Osteoblast (primary cell): ENCODE measurements around the gene MLPH. TPM values are rescaled to one million over a fixed set of nuclear protein-coding genes. Genes with fewer than 3 reads are reported as not detected.
"Not testable (repeated sequence)": the region's sequence is repeated elsewhere in the genome, so short reads cannot be mapped to it uniquely, and the experiment has no call there.

Source experiments
- DNase-seq: peaks from one replicate; pipeline ENCODE4 v3.0.0; 2011; ENCODE audit warnings: low spot score, mixed read lengths; ENCODE audit not compliant: insufficient read length; ENCODE audit errors: missing footprints
- H2AFZ ChIP-seq: 2 replicates; pipeline ENCODE4 v1.6.0; 2011; ENCODE audit warnings: mild to moderate bottlenecking, low read length
- H3K27ac ChIP-seq: 2 replicates; pipeline ENCODE4 v1.5.1; 2011; ENCODE audit warnings: mild to moderate bottlenecking, low read depth, low read length, moderate library complexity
- H3K27me3 ChIP-seq: 2 replicates; pipeline ENCODE4 v1.6.0; 2012; ENCODE audit warnings: mild to moderate bottlenecking, control low read depth, inconsistent platforms, low read length, moderate library complexity; ENCODE audit not compliant: insufficient read depth
- H3K36me3 ChIP-seq: 2 replicates; pipeline ENCODE4 v1.5.1; 2011; ENCODE audit warnings: mild to moderate bottlenecking, low read length, control low read depth, moderate library complexity; ENCODE audit not compliant: insufficient read depth
- H3K4me1 ChIP-seq: 2 replicates; pipeline ENCODE4 v1.5.1; 2011; ENCODE audit warnings: mild to moderate bottlenecking, low read length, control low read depth, moderate library complexity; ENCODE audit not compliant: insufficient read depth
- H3K4me2 ChIP-seq: 2 replicates; pipeline ENCODE4 v1.6.0; 2011; ENCODE audit warnings: mild to moderate bottlenecking, low read length; ENCODE audit not compliant: insufficient read depth
- H3K4me3 ChIP-seq: fragments of 200-600 bp; sonication (generic); 3 replicates; pipeline ENCODE4 v1.5.1; 2012; ENCODE audit warnings: mild to moderate bottlenecking, low read length, inconsistent platforms; ENCODE audit not compliant: insufficient read depth
- H3K79me2 ChIP-seq: 2 replicates; pipeline ENCODE4 v1.6.0; 2012; ENCODE audit warnings: mild to moderate bottlenecking, low read length, control low read depth, inconsistent platforms; ENCODE audit not compliant: insufficient read depth
- H3K9me3 ChIP-seq: 2 replicates; pipeline ENCODE4 v1.5.1; 2011; ENCODE audit warnings: low read depth, low read length, control low read depth
- H4K20me1 ChIP-seq: 2 replicates; pipeline ENCODE4 v1.6.0; 2012; ENCODE audit warnings: mild to moderate bottlenecking, low read length, control low read depth; ENCODE audit not compliant: insufficient read depth
- CTCF ChIP-seq: IDR thresholded peaks from 2 replicates; pipeline ENCODE4 v1.5.1; 2011; ENCODE audit warnings: mild to moderate bottlenecking, low read depth, low read length, moderate library complexity; ENCODE audit errors: extremely low read depth
- total RNA-seq: library from RNA; depleted of rRNA; stranded (reverse); fragments of >200 nt; gene quantifications from 2 replicates; pipeline ENCODE4 v1.2.3, GENCODE V29; 2012

Gene MLPH
- total RNA-seq, 1 donor = 25.7 TPM

DNA sequence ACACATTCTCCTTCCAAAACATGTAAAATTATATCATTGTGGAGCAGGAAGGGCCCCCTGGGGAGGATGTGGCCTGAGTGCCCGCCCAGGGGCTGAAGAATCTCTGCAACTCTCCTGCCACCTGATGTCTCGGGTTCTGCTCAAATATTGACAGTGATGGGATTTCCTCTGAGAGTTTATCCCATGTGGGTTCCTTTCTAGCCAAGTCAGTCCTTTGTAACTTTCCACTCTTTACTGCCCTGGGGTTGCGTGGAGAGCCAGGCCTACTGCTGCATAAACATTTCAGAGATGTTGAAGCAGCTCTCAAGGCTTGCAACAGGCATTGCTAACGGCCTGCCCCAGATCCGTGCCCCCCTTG is 107.4 kb downstream of the MLPH start:
- no peaks in the 10 kb centered on the region for H3K9me3 ChIP-seq
- no peaks in the 10 kb centered on the region for H3K27me3 ChIP-seq
- no peak for TF ChIP-seq CTCF
- no peaks in the 10 kb centered on the region for H3K36me3 ChIP-seq
- no peak for DNase-seq
- H3K4me2 ChIP-seq = no peak overlapping the region
- H2AFZ ChIP-seq = no peak overlapping the region
- H3K27ac ChIP-seq = no peak overlapping the region
- H3K4me3 ChIP-seq = no peak overlapping the region
- no peaks in the 10 kb centered on the region for H4K20me1 ChIP-seq
- H3K79me2 ChIP-seq = no peaks in the 10 kb centered on the region
- H3K4me1 ChIP-seq = peaks cover 12% of the 10 kb centered on the region

GRCh38 chr2:237595829-237596519 is 108.9 kb downstream of the MLPH start:
- not testable (repeated sequence) for H3K4me2 ChIP-seq, H3K9me3 ChIP-seq, H3K36me3 ChIP-seq, H3K27ac ChIP-seq, H3K79me2 ChIP-seq, DNase-seq, H4K20me1 ChIP-seq, H3K4me3 ChIP-seq, H2AFZ ChIP-seq, H3K27me3 ChIP-seq
- peaks cover 10% of the 10 kb centered on the region for H3K4me1 ChIP-seq

DNA sequence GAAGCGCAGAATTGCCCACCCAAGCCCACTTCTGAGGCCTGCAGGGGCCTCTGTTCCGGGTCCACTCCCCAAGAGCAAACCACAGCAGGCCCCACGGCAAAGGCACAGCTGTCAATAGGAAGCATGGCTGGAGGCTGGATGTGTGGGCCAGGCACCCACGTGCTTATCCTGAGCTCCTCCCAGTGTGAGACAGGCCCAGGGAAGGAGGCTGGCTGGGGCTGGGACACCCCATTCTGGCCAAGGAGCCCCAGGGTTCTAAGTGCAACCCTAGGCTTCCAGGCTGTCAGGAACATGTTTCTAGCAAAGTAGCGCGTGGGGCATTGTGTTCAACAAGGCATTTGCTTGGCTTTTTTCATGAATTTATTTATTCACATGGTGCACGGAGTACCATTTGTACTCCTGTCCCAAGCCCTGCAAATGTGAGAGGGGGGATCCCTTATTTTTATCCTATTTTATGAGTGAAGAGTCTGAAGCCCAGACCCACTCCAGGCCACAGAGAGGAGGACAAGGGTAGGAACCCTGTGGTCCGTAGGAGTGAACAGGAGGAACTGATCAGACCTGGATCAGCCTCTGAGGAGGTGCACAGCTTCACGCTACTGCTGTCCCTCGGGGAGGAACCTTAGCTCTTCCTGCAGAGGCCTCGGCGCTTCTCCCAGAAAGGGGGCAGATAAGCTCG is 109.6 kb downstream of the MLPH start:
- TF ChIP-seq CTCF = no peak
- H3K27me3 ChIP-seq = no peaks in the 10 kb centered on the region

GRCh38 chr2:237597196-237598145 is 110.4 kb downstream of the MLPH start:
- Histone ChIP-seq H3K27me3 (no peaks in the 10 kb centered on the region), H3K27ac (no peak overlapping the region), H4K20me1 (no peaks in the 10 kb centered on the region), H3K9me3 (no peaks in the 10 kb centered on the region), H3K4me1 (peaks cover 7% of the 10 kb centered on the region), H3K4me2 (no peak overlapping the region), H3K4me3 (no peak overlapping the region), H3K36me3 (no peaks in the 10 kb centered on the region), H2AFZ (no peak overlapping the region), H3K79me2 (no peaks in the 10 kb centered on the region)
- no peak for DNase-seq
- no peak for TF ChIP-seq CTCF

More for the DNA sequence above, 109.6 kb downstream of the MLPH start:
- Histone ChIP-seq H2AFZ (no peak overlapping the region), H3K9me3 (no peaks in the 10 kb centered on the region), H4K20me1 (no peaks in the 10 kb centered on the region), H3K4me2 (no peak overlapping the region), H3K79me2 (no peaks in the 10 kb centered on the region), H3K4me1 (peaks cover 7% of the 10 kb centered on the region), H3K4me3 (no peak overlapping the region), H3K27ac (no peak overlapping the region), H3K36me3 (no peaks in the 10 kb centered on the region)
- DNase-seq = peak; percentile 58
